GM12872 (cell line): ENCODE data around the gene TOPAZ1.

Experiments used
- CTCF ChIP-seq: IDR thresholded peaks from 3 replicates; pipeline ENCODE4 v1.5.1; 2011; ENCODE audit warnings: low read depth, mild to moderate bottlenecking, low read length, moderate library complexity; ENCODE audit not compliant: insufficient read depth

TOPAZ1 gene

DNA sequence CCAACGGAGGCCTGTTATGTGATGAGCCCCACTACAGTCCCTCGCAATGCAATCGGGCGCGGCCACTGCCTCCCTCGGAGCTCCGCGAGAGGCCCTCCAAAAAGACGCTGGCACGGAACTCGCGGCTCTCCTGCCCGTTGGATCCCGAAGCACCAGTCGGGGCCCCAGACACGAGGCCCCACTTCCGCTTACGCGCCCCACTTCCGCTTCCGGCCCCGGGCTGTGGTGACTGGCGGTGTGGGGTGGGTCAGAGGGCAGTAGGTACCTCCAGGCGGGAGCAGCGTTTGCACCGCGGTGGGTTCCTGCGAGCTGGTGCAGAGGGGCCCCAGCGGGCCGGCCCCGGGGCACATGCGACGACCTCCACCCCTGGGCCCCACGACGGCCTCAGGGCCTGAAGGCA lies at the start of gene TOPAZ1:
Gene TOPAZ1 (plus strand): TSS at position 181 of the 400 bp plus-strand sequence. CDS start 168 bp downstream, at position 349.
- TF ChIP-seq CTCF, result no peak

GRCh38 chr3:44198284-44199269 lies 43.1 kb upstream of the TOPAZ1 start:
- peak; percentile 83 for TF ChIP-seq CTCF

GRCh38 chr3:44206261-44206660 lies 35.4 kb upstream of the TOPAZ1 start:
- TF ChIP-seq CTCF, result no peak

- TF ChIP-seq CTCF, result no peak
Observed at GRCh38 chr3:44206862-44207652, 34.6 kb upstream of the TOPAZ1 start.

DNA sequence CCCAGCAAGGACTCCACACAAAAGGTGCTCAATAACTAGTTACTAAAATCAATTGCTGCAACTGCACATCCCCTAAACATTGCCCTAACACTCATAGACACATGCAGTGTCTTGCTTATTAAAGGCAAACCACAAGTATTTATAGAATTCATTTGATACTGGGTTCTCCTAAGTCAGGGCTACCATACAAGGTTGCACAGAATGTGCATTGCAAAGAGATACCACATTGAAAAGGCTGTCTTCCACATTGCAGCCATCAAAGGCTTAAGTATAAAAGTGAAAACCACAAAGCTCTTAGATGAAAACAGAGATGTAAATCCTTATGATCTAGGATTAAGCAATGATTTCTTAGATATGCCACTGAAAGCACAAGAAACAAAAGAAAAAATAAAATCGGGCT lies 33.6 kb upstream of the TOPAZ1 start:
- TF ChIP-seq CTCF, result no peak

DNA sequence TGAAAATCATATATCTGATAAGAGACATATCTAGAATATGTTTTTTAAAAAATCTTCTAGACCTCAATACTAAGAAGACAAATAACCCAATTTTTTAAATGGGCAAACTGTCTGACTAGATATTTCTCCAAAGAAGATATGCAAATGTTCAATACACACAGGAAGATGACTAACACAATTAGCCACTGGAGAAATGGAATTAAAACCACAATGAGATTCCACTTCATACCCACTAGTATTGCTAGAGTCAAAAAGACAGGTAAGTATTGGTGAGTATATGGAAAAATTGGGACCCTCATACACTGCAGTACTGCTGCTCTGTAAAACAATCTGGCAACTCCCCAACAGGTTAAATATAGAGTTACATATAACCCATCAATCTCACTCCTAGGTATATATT lies 33.1 kb upstream of the TOPAZ1 start:
- no peak for TF ChIP-seq CTCF

GRCh38 chr3:44210967-44211366 lies 30.7 kb upstream of the TOPAZ1 start:
- TF ChIP-seq CTCF, result no peak
